GM19043 (cell line): ENCODE data around the gene MTMR11.
"Not testable (repeated sequence)": the region's sequence is repeated elsewhere in the genome, so short reads cannot be mapped to it uniquely, and the experiment has no call there.

Source experiments
- ATAC-seq: cut with Tn5 transposase; IDR thresholded peaks from one replicate; pipeline ENCODE4 v1.9.1; 2021; ENCODE audit warnings: low read depth; ENCODE audit not compliant: unreplicated experiment

MTMR11 gene

GRCh38 chr1:149936170-149936991 lies at the start of gene MTMR11:
Gene MTMR11 (minus strand): TSS chr1:149936879. CDS start chr1:149936647, 232 bp downstream.
- ATAC-seq: no peak

- ATAC-seq: no peak
These were observed 43.4 kb upstream of the MTMR11 start for GRCh38 chr1:149979972-149980540.

GRCh38 chr1:149979245-149979971 lies 42.7 kb upstream of the MTMR11 start:
- ATAC-seq: no peak

GRCh38 chr1:149978547-149979023 lies 41.9 kb upstream of the MTMR11 start:
- ATAC-seq: no peak

GRCh38 chr1:149977345-149977744 lies 40.7 kb upstream of the MTMR11 start:
- ATAC-seq: no peak

- ATAC-seq: no peak
These were observed 35.9 kb upstream of the MTMR11 start for GRCh38 chr1:149972547-149972946.

- no peak for ATAC-seq
These were observed 31.0 kb upstream of the MTMR11 start for GRCh38 chr1:149967646-149968045.

- ATAC-seq: no peak
These were observed 30.4 kb upstream of the MTMR11 start for GRCh38 chr1:149967041-149967440.

GRCh38 chr1:149966405-149966804 lies 29.7 kb upstream of the MTMR11 start:
- ATAC-seq: no peak

GRCh38 chr1:149965440-149965839 lies 28.8 kb upstream of the MTMR11 start:
- ATAC-seq: no peak

- no peak for ATAC-seq
These were observed 26.7 kb upstream of the MTMR11 start for GRCh38 chr1:149963358-149963757.

GRCh38 chr1:149962736-149963135 lies 26.1 kb upstream of the MTMR11 start:
- ATAC-seq: no peak

- no peak for ATAC-seq
These were observed 25.5 kb upstream of the MTMR11 start for GRCh38 chr1:149962039-149962647.

GRCh38 chr1:149957548-149957947 lies 20.9 kb upstream of the MTMR11 start:
- not testable (repeated sequence) for ATAC-seq

- no peak for ATAC-seq
These were observed 13.2 kb upstream of the MTMR11 start for GRCh38 chr1:149949911-149950310.

GRCh38 chr1:149945206-149945605 lies 8.5 kb upstream of the MTMR11 start:
- no peak for ATAC-seq

GRCh38 chr1:149942885-149943284 lies 6.2 kb upstream of the MTMR11 start:
- ATAC-seq: no peak

- no peak for ATAC-seq
These were observed 5.5 kb upstream of the MTMR11 start for GRCh38 chr1:149942207-149942606.

GRCh38 chr1:149940427-149940826 lies 3.7 kb upstream of the MTMR11 start:
- ATAC-seq: no peak

GRCh38 chr1:149938668-149939003 lies 2.0 kb upstream of the MTMR11 start:
- not testable (repeated sequence) for ATAC-seq

- no peak for ATAC-seq
These were observed 1.1 kb upstream of the MTMR11 start for GRCh38 chr1:149937759-149938158.
